ENCODE results near the gene RABGGTA.

RABGGTA gene

GRCh38 chr14:24278424-24278823 is 7.0 kb upstream of the RABGGTA start:
- no peak for DNase-seq

GRCh38 chr14:24277606-24278321 is 6.4 kb upstream of the RABGGTA start:
- DNase-seq: no peak

- no peak for DNase-seq
Measured at GRCh38 chr14:24277071-24277470, 5.7 kb upstream of the RABGGTA start.

GRCh38 chr14:24274101-24274543 is 2.7 kb upstream of the RABGGTA start:
- no peak for DNase-seq

GRCh38 chr14:24273422-24273998 is 2.1 kb upstream of the RABGGTA start:
- DNase-seq: no peak

- no peak for DNase-seq
Measured at GRCh38 chr14:24272467-24272866, 1.1 kb upstream of the RABGGTA start.

GRCh38 chr14:24271834-24272263 is 452 bp upstream of the RABGGTA start:
- DNase-seq: no peak

GRCh38 chr14:24270537-24271133 is 762 bp downstream of the RABGGTA start:
- DNase-seq: no peak

- DNase-seq: no peak
Measured at GRCh38 chr14:24269910-24270536, 1.4 kb downstream of the RABGGTA start.

GRCh38 chr14:24269368-24269767 is 2.0 kb downstream of the RABGGTA start:
- DNase-seq: no peak

- DNase-seq: no peak
Measured at GRCh38 chr14:24268225-24268624, 3.2 kb downstream of the RABGGTA start.

- no peak for DNase-seq
Measured at GRCh38 chr14:24267516-24267915, 3.9 kb downstream of the RABGGTA start.

GRCh38 chr14:24266344-24267244 is 4.8 kb downstream of the RABGGTA start:
- no peak for DNase-seq

- DNase-seq: no peak
Measured at GRCh38 chr14:24264298-24264697, 7.1 kb downstream of the RABGGTA start.

GRCh38 chr14:24263848-24264247 is 7.5 kb downstream of the RABGGTA start:
- DNase-seq: no peak

- DNase-seq: no peak
Measured at GRCh38 chr14:24262821-24263733, 8.3 kb downstream of the RABGGTA start, which contains the start of gene TGM1. TGM1 (minus strand) TSS chr14:24263177; CDS start chr14:24262352, 825 bp downstream.

GRCh38 chr14:24261969-24262327 is 9.4 kb downstream of the RABGGTA start:
- no peak for DNase-seq

- no peak for DNase-seq
Measured at GRCh38 chr14:24261256-24261968, 10.0 kb downstream of the RABGGTA start.

- no peak for DNase-seq
Measured at GRCh38 chr14:24260780-24261157, 10.6 kb downstream of the RABGGTA start.

- DNase-seq: no peak
Measured at GRCh38 chr14:24260026-24260779, 11.2 kb downstream of the RABGGTA start.
